ENCODE measurements around the gene SCN4A. TPM values are rescaled to one million over a fixed set of nuclear protein-coding genes. Genes with fewer than 3 reads are reported as not detected.

SCN4A gene
- total and polyA plus RNA-seq, 2 of the 13 experiments (the other 11 are each of a cell fraction or from before 2014, with no cell fraction given), result 0.02 to 0.03 TPM

- TF ChIP-seq, protein P1, sequence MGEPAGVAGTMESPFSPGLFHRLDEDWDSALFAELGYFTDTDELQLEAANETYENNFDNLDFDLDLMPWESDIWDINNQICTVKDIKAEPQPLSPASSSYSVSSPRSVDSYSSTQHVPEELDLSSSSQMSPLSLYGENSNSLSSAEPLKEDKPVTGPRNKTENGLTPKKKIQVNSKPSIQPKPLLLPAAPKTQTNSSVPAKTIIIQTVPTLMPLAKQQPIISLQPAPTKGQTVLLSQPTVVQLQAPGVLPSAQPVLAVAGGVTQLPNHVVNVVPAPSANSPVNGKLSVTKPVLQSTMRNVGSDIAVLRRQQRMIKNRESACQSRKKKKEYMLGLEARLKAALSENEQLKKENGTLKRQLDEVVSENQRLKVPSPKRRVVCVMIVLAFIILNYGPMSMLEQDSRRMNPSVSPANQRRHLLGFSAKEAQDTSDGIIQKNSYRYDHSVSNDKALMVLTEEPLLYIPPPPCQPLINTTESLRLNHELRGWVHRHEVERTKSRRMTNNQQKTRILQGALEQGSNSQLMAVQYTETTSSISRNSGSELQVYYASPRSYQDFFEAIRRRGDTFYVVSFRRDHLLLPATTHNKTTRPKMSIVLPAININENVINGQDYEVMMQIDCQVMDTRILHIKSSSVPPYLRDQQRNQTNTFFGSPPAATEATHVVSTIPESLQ (CRISPR knock-in tag; conservative IDR thresholded peaks at IDR 0.05), result no peak
- TF ChIP-seq KDM1A (CRISPR knock-in tag; IDR thresholded peaks at IDR 0.05) (peak; percentile 75), MEF2D (CRISPR knock-in tag; IDR thresholded peaks at IDR 0.05) (0 out of 2 replicates have a peak, but pooled peaks have one; percentile 53), ZNF569 (CRISPR knock-in tag; IDR thresholded peaks at IDR 0.05; ENCODE audit: borderline replicate concordance) (no peak), SIX1 (CRISPR knock-in tag; IDR thresholded peaks at IDR 0.05; ENCODE audit: borderline replicate concordance) (no peak), ZC3H13 (CRISPR knock-in tag; IDR thresholded peaks at IDR 0.05) (no peak), AHR (CRISPR knock-in tag; IDR thresholded peaks at IDR 0.05) (peak; percentile 78; the same call in 1 of the 2 replicates), HES4 (CRISPR knock-in tag; IDR thresholded peaks at IDR 0.05; ENCODE audit: borderline replicate concordance) (no peak), MAZ (IDR thresholded peaks at IDR 0.05; ENCODE audit: borderline replicate concordance, low read depth, low read length) (no peak), MAZ (CRISPR knock-in tag; IDR thresholded peaks at IDR 0.05; ENCODE audit: low read depth) (0 out of 2 replicates have a peak, but pooled peaks have one; percentile 11), MTA3 (CRISPR knock-in tag; IDR thresholded peaks at IDR 0.05) (no peak), TAF15 (IDR thresholded peaks at IDR 0.05; ENCODE audit: low read depth, low read length, poor library complexity, severe bottlenecking) (no peak), SNAPC5 (CRISPR knock-in tag; IDR thresholded peaks at IDR 0.05; ENCODE audit: borderline replicate concordance) (no peak), ZNF83 (CRISPR knock-in tag; IDR thresholded peaks at IDR 0.05; ENCODE audit: borderline replicate concordance) (no peak), SALL2 (CRISPR knock-in tag; IDR thresholded peaks at IDR 0.05) (no peak), ATF7 (IDR thresholded peaks at IDR 0.05) (no peak), ATF7 (CRISPR knock-in tag; IDR thresholded peaks at IDR 0.05) (no peak), ZNF451 (CRISPR knock-in tag; IDR thresholded peaks at IDR 0.05) (no peak), ZNF761 (CRISPR knock-in tag; conservative IDR thresholded peaks at IDR 0.05) (no peak), FOSL2 (CRISPR knock-in tag; IDR thresholded peaks at IDR 0.05) (peak; percentile 95), GFI1 (CRISPR knock-in tag; IDR thresholded peaks at IDR 0.05; ENCODE audit: borderline replicate concordance) (peak; percentile 99), ZFP62 (CRISPR knock-in tag; IDR thresholded peaks at IDR 0.05) (no peak), JUND (CRISPR knock-in tag; IDR thresholded peaks at IDR 0.05) (peak; percentile 52; the same call in 1 of the 2 replicates), REPIN1 (CRISPR knock-in tag; IDR thresholded peaks at IDR 0.05; ENCODE audit: borderline replicate concordance, low read depth) (no peak), MTERF4 (CRISPR knock-in tag; IDR thresholded peaks at IDR 0.05) (no peak), SIN3B (IDR thresholded peaks at IDR 0.05; ENCODE audit: low read length) (no peak), ZNF138 (CRISPR knock-in tag; IDR thresholded peaks at IDR 0.05; ENCODE audit: low read depth) (no peak), ZFAT (CRISPR knock-in tag; conservative IDR thresholded peaks at IDR 0.05) (no peak), POLR2G (IDR thresholded peaks at IDR 0.05; ENCODE audit: low read depth, low read length) (no peak)
These were observed 10.4 kb downstream of the SCN4A start (continued) for GRCh38 chr17:63962298-63962744.

All from HepG2 (cell line).